Cardiac fibroblast (primary cell): ENCODE measurements around the gene RIOX2.

Experiments used
- DNase-seq, 2 donors: peaks; one replicate each; pipeline versions ENCODE4 v3.0.0 to v3.0.0-alpha.2; 2010; ENCODE audit warnings: low read depth in 2 of 2
- H3K4me3 ChIP-seq, 2 donors: replicated peaks in 1 of 2; 1 replicate in 1 of 2; 2 replicates in 1 of 2; pipeline ENCODE4 v1.5.1; 2011; ENCODE audit warnings: low read depth in 2 of 2, low read length in 2 of 2, mild to moderate bottlenecking in 2 of 2, moderate library complexity in 1 of 2
- TF ChIP-seq, protein P1 (sequence below): IDR thresholded peaks from one replicate; pipeline ENCODE4 v1.5.1; 2011; ENCODE audit warnings: low read depth, mild to moderate bottlenecking, low read length, inconsistent platforms

RIOX2 gene

DNA sequence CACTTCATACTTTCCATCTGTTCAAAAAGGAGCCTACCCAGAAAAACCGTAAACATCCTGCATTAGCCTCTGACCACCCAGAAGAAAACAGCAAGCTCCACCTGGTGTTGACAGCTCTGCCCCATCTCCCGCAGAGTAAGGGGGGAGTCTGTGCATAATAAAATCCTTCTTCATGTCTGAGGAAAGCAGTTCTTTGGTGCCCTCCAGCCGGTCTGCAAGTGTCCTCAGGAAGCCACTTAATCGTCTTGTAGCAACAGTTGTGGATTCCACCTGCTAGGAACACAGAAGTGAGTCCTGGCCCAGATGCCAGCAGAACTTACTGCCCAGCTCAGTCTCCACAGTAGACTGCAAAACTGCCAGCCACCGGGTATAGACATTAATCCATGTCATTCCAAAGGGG, 22.5 kb downstream of the RIOX2 start:
- no peak for DNase-seq
- H3K4me3 ChIP-seq, result no peak overlapping the region
- TF ChIP-seq, protein P1, sequence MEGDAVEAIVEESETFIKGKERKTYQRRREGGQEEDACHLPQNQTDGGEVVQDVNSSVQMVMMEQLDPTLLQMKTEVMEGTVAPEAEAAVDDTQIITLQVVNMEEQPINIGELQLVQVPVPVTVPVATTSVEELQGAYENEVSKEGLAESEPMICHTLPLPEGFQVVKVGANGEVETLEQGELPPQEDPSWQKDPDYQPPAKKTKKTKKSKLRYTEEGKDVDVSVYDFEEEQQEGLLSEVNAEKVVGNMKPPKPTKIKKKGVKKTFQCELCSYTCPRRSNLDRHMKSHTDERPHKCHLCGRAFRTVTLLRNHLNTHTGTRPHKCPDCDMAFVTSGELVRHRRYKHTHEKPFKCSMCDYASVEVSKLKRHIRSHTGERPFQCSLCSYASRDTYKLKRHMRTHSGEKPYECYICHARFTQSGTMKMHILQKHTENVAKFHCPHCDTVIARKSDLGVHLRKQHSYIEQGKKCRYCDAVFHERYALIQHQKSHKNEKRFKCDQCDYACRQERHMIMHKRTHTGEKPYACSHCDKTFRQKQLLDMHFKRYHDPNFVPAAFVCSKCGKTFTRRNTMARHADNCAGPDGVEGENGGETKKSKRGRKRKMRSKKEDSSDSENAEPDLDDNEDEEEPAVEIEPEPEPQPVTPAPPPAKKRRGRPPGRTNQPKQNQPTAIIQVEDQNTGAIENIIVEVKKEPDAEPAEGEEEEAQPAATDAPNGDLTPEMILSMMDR, result no peak

DNA sequence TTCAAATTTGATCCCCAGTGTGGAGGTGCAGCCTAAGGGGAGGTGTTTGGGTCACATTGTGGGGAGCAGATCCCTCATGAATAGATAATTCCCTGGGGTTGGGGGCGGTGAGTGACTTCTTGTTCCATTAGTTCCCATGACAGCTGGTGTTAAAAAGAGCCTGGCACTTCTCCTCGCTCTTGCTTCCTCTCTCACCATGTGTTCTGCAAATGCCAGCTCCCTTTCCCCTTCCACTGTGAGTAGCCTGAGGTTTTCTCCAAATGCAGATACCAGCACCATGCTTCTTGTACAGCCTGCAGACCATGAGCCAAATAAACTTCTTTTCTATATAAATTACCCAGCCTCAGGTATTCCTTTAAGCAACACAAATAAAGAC, 23.1 kb downstream of the RIOX2 start:
- DNase-seq, result no peak
- TF ChIP-seq, protein P1, result no peak
- H3K4me3 ChIP-seq, result no peak overlapping the region

DNA sequence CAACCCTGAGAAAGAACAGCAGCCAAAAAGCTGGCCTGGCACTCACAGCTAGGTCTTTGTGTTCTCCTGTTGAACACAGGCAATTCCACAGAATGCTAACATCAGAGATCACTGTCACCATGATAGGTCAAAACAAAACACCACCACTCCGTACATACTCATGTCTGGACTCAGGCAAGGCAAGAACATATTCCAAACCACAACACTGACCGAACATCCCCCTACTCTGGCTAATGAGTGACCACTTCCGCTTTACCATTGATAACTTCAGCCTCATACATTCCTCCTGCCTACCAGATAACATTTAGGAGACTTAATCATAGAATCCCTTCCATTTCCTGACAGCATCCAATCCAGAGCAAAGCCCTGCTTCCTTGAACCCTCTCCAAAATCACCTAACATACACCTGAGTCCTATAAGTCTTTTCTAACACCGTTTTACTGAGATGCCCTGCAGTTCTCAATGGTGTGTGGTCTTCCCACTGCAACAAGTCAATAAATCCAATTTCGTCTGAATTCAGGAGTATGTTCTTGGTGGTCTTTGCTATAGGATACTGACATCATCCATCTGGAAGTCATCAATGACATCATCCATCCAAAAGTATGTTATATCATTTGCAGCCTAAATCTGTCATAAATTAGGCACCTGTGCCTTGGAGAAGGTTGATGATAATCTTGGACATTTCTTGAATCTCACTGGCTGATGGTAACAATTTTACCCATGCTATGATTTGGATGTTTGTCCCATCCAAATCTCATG, 23.7 kb downstream of the RIOX2 start:
- H3K4me3 ChIP-seq, result no peak overlapping the region
- TF ChIP-seq, protein P1, result no peak
- no peak for DNase-seq

DNA sequence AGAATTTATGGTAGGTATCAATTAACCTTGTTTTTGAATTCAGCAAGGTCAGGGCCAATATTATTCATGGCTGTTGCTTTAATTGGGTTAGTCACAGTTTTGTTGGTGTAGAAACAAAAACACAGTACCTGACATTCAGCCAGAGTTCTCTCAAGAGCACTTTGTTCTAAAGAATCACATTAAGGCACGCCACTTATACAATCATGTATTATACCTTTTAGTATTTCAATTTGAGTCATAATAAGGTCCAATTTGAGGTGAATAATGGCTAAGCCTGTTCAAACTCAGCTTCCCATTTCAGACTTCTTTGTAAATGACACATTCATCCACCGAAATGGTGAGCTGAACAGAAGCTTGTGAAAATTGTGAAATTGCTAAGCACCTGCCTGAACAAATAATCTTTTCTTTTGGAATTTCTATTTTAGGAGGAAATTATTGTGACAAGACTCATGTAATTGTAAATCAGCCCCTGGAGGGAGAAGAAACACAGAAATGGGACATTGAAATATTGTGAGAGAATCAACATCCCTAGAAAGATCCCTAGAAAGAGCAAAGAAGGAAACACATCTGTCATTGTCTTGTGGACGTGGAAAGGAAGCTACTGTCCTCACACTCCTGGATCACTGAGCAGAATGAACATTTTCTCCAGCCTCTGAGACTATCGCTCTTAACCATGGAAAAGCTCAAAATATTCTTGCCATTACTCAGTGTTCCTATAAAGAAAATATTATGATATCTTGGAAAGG, 29.3 kb downstream of the RIOX2 start:
- TF ChIP-seq, protein P1, result no peak
- no peak overlapping the region for H3K4me3 ChIP-seq
- no peak for DNase-seq

DNA sequence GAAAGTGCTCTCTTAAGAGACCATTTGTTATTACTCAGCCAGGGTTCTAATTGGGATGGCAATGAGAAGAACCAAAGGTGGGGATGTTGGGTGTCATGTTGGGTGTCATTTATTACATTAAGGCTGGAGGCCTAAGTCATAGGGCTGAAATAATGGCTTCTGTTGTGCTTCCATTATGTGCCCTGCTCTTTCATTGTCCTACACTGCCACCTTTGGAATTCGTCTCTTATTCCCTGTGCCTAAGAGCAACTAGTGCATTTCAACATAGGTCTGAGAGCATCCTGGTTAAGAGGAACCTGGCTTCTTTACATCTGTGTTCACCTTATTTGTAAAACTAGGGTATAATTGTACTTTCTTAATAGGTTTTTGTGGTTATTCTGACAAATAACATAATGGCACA, 32.2 kb downstream of the RIOX2 start:
- H3K4me3 ChIP-seq, result no peak overlapping the region
- TF ChIP-seq, protein P1, result no peak
- peak; percentile 14 to 19 for DNase-seq

DNA sequence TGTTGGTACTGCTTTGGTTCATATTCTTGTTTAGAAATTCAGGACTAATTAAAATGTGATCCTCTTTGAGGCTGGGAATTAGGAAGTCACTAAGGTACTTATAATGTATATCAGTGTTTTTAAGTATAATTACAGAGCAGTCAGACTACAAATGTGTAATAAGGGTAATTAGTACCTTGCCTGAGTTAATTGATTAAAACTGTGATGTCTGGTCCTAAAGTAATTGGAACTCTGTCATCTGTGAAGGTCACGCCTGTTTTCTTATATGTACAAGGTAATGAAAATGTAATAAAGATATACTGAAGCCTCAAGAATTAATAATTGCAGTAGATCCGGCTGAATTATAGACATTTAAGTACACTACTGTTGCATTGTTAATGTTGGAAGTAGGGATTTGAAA, 32.8 kb downstream of the RIOX2 start:
- DNase-seq, result no peak
- TF ChIP-seq, protein P1, result no peak
- H3K4me3 ChIP-seq, result no peak overlapping the region
